NCI-H526 treated with DMSO at 0.1 percent for 48 hours (cell line): ENCODE measurements around the gene NPTXR.

Experiments
- DNase-seq: peaks from one replicate; lab custom pipeline; 2025; lab: John Stamatoyannopoulos, UW

NPTXR gene

GRCh38 chr22:38770257-38770949 lies 73.4 kb downstream of the NPTXR start:
- no peak for DNase-seq
